LNCAP (cell line): ENCODE measurements around the gene HOXA6.

Experiments used
- CTCF ChIP-seq: fragments of 450-650 bp; IDR thresholded peaks from 2 replicates; pipeline ENCODE4 v1.5.1; 2017; ENCODE audit warnings: mild to moderate bottlenecking

Gene HOXA6

DNA sequence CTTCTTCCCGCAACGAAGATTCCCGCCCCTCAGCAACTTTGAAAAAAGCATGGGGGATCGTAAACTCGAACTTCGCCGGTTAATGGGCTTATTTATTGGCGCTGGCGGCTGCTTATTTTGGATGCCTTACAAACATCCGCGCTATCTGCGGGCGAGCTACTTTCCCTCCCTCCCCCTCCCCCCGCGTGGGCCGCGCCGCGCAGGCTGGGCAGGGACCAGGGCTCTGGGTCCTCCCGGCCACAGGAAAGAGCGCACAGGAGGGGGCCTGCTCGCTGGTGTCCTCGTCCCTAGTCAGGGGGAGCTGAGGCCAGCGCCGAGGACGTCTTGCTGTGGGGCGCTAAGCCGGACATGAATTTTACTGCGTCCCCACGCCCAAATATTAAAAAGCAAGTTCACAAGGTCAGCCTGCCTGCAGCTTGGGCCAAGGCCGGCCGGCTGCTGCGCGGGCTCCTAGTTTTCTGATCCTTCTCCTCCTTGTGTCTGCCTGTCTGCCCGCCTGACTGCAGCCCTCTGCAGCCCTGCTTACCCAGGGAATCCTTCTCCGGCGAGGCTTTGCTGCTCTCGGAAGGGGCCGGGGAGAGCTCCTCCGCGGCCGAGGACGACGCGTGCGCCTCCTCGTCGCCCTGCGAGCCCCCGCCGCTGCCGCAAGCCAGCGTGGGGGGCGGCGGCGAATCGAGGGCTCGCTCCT lies 25.4 kb upstream of the HOXA6 start:
- TF ChIP-seq CTCF = no peak

- no peak for TF ChIP-seq CTCF
Measured at GRCh38 chr7:27172315-27172774, 24.8 kb upstream of the HOXA6 start.

- TF ChIP-seq CTCF = no peak
Measured at GRCh38 chr7:27171637-27172314, 24.2 kb upstream of the HOXA6 start.

- no peak for TF ChIP-seq CTCF
Measured at GRCh38 chr7:27171325-27171636, 23.7 kb upstream of the HOXA6 start.

DNA sequence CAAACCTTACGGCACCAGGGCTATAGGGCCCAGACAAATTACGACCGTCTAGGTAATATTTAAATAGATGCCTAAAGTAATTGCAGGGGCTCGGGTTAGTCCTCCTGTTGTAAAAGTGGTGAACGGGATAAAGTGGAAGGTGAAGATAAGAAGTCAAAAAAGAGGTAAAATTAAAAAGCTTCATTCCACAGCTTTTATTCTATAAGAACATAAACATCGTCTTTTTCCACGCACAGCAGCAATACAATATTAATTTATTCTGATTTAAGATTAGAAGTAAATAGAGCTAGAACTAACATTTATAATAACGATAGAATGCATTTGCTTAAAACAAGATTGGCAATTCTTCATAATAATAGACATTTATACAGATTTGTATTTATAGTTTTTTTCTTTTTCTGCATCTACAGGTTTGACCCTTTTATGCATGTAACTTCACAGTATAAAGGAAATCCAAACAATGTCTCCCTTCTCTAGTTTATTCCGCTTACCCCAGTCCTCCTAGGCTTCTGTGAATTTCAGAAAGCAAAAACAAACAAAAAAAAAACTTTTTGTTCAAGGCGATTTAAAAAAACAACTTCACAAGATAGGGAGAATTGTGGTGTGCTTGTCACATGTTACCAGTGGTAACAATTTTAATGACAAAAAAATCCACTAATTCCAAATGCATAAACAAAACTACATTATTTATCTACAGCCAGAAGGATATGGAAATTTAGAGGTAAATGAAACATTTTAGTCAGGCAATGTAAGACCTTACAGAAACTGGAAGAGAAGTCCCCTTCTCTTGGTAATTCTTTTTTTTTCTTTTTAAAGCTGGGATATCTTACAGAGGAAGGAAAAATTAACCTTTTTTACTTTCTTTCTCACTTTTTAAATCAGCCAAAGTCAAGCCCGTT lies 23.1 kb upstream of the HOXA6 start:
- TF ChIP-seq CTCF = no peak

GRCh38 chr7:27169658-27170425 lies 22.3 kb upstream of the HOXA6 start:
- TF ChIP-seq CTCF = no peak
